GM18868 (cell line): ENCODE results near the gene CRTC3.

Source experiments
- ATAC-seq: cut with Tn5 transposase; IDR thresholded peaks from one replicate; pipeline ENCODE4 v1.9.1; 2021; ENCODE audit warnings: mild to moderate bottlenecking, moderate library complexity; ENCODE audit not compliant: unreplicated experiment

CRTC3 gene

DNA sequence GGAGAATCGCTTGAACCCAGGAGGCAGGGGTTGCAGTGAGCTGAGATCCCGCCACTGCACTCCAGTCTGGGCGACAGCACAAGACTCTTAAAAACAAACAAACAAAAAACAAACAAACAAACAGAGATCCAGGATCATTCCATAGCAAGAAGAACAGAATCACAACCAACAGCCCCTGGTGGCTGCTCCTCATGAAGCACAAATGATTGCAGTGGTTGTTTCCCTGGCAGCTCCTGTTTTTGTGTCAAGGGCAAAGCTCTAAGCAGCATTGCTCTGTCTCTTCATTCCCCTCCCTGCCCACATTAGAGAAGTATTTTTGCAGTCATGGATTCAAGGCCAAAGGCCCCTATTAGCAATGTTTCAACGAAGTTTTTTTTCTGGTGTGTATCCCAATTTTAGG, 161.6 kb downstream of the CRTC3 start:
- no peak for ATAC-seq

DNA sequence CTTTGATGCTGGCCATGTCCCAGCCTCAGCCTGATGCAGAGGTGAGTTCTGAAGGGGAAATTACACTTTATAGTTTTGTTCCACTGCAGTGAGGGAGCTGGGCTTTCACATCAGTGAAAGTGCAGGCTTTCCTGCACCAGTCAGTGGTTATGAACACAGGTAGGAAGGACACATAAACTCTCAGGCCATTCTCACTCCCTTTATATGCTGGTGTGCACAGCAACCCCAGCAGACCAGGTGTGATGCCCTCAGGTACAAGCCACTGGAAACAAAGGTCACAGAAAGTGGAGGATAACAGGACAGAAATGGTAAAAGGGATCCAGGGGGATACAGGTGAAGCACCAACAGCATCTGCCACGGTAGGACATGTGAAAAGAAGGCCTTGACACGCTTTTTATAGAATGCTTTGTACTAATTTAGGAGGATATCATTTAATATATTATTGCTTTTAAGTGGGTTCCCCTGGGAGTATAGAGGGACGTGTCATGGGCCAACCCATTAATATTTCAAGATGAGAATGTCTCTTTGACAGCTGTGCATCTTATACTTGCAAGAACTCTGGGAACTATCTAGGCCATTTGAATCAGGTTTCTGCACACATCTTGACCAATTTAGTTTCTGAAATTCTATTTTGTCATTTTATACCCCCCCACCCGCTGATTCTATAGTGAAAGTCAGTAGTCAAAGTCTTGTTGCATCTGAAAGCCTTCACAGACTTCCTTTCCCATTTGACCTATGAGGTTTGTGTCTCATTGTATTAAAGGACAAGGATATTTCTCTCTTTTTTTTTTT, 162.5 kb downstream of the CRTC3 start:
- peak; percentile 65 for ATAC-seq
